ENCODE data around the gene LRRIQ1.

Gene LRRIQ1

DNA sequence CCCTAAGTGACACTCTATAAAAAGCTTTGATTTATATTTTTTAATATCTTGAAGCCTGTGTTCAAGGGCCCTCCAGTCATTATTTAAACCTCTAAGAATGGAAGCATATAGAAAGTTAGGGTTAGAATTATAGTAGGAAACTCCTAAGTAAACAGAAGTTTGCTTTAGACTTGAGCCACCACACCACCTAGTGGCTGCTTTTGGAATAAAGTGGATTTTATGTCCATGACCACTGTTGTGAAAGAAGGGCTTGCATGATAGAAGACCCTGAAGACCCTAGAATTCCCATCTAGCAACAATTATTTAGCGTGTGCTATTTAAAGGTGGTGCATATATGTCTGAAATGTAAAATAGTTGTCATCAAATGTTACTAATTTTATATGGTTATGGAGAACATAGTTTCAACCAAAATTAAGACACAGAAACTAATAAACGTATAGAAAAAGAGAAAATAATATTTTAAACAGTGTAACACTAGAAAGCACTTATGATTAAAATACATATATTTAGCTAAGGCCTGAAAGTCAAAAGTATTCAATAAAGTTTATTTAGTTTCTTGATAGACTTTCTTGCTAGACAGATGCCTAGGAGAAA is 21.3 kb downstream of the LRRIQ1 start:
- no peak for DNase-seq (ENCODE audit: low read depth in 2 of 2)

DNA sequence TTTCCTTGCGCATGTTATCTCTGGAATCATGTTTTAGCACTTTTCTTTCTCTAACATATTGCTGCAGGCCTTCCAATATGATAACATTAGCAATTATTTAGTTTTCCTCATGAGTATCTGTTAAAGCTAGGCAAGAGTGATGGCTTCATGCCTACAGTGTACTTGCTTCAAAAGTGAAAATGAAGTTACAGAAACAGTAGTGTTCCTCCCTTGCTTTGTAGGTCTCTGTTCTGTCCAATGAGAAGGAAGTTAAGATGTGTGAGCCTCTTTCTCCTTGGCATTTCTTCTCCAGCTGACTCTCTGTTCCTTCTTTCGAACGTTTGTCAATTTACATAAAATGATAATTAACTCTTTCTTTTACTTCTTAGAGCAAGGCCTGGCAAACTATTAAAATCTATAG is 22.2 kb downstream of the LRRIQ1 start:
- no peak for DNase-seq (ENCODE audit: low read depth in 2 of 2)

DNA sequence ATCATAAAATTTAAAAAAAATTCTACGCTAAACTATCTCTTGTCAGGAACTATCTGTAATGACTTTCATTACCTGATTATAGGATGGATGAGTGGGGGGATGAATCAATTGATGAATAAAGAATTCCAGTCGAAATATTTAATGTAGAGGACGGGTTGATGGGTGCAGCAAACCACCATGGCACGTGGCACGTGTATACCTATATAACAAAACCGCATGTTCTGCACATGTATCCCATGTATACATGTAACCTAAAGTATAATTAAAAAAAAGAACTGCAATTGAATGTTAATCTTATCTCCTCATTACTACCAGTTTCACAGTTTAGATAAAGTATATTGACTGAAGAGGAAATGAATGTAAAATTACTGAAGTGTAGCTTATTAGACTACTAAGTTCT is 23.4 kb downstream of the LRRIQ1 start:
- no peak for DNase-seq (ENCODE audit: low read depth in 2 of 2)

DNA sequence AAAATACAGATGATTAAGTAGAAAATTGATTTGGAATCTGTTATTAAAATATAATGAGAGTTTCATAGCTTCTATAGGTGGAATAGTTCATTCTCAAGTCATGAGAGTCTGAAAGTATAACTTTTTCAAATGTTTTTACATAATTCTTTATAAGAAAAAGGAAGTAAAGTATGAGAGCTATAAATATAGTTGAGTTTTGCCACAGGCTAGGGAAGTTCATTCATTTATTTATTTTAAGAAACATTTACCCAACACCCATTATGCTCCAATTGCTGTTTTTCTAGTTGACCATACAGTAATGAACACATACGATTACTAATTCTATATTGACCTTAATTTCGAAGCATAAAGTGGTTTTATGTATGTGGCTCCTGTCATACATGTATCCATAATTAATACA is 24.8 kb downstream of the LRRIQ1 start:
- no peak for DNase-seq (ENCODE audit: low read depth in 2 of 2)

DNA sequence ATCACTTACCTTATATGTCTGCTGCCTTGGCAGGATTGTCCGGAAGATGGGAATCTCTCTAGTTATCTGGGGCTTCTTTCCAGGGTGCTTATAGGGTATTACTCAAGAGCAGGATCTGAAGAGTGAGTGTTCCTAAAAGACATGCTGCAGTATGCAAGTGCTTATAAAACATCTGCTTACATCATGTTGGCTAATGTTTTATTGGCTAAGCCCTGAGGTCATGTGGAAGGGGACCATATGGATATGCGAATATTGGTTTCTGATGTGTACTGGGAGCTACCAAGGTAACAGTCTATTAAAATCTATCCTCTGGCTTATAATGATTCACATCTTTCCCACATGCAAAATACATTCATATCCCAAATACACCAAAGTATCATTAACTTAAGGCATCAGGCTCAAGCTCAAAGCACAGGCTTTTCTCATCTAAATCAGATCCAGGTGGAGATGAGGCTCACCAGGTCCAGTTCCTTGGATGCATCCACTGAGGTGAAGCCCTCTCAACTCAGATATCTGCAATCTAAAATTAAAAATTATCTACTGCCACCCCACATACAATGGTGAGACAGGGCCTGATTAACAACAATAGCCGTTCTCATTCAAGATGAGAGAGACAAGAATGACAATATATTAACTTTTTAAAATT is 29.8 kb downstream of the LRRIQ1 start:
- DNase-seq (ENCODE audit: low read depth in 2 of 2): no peak

DNA sequence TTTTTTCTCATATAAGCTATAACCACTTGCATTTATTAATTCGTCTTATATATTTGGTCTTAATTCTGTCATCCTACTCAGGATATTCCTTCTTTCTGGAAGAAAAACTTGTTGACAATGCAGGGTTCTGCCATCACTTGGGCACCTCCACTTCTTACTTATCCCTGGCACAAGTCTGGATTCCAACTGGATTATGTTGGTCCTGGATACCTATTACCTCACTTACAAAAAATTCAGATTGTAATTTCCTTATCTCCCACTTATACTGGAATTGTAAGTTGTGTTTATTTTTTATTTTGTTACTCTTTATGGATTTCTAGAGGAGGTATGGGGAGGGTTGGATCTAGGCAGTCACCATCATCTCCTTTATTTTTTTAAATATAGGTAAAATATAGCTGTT is 36.7 kb downstream of the LRRIQ1 start:
- DNase-seq (ENCODE audit: low read depth in 2 of 2): no peak

DNA sequence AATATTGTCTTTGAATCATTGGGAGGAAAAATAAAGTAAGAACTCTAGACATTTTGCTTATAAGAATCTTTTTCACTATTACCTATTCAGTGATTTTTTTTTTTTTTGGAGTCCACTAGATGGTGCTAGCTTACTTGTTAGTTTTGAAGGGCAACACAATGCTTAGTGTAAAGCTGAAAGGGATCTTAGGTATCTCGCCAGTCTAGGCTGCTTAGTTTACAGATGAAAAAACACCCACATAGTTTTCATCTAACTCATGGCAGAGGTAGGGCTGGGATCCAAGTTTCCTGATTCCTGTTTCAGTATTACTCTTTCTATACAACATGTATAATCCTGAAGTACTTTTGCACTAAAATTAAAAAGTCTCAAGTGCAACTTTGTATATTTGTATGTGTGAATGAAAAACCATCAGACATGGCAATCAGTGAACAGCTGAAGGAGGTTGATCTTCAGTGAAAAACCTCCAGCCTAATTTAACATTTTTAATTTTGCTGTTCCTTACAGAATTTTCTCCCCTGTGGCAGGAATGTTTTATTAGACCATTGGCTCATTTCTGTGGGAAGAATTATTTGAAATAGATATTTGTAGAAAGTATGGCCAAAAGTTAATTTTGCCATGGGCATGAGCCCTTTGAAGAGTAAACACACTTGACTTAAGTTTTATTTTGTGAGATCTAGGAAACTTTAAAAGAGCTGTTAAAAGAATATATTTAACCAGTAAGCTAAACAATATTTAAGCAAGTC is 40.7 kb downstream of the LRRIQ1 start:
- DNase-seq (ENCODE audit: low read depth in 2 of 2): no peak

DNA sequence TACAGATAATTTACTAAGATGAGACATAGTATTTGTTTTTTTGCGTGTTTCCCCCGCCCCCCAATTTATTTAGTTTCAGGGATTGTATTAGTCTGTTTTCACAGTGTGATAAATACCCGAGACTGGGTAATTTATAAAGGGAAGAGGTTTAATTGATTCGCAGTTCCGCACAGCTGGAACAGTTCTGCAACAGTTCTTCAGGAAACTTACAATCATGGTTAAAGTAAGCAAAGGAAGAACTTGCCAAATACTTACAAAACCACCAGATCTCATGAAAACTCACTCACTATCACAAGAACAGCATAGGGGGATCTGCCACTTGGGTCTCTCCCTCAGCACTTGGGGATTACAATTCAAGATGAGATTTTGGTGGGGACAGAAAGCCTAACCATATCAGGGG is 48.9 kb downstream of the LRRIQ1 start:
- no peak for DNase-seq (ENCODE audit: low read depth in 2 of 2)

DNA sequence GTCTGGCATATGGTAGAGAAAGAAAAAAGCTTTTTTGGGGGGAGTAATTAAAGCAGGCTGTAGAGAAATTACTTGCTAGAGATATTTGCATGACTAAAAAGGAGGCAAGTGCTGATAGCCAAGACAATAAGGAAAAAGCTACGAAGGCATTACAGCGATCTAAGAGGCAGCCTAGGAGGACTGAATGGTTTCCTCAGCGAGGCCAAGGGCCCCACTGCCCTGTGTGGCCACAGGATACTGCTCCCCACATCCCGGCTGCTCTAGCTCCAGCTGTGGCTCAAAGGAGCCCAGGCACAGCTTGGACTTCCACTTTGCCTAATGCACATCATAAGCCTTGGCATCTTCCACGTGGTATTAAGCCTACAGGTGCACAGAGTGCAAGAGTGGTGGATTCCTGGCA is 53.6 kb downstream of the LRRIQ1 start:
- DNase-seq (ENCODE audit: low read depth in 2 of 2): no peak

DNA sequence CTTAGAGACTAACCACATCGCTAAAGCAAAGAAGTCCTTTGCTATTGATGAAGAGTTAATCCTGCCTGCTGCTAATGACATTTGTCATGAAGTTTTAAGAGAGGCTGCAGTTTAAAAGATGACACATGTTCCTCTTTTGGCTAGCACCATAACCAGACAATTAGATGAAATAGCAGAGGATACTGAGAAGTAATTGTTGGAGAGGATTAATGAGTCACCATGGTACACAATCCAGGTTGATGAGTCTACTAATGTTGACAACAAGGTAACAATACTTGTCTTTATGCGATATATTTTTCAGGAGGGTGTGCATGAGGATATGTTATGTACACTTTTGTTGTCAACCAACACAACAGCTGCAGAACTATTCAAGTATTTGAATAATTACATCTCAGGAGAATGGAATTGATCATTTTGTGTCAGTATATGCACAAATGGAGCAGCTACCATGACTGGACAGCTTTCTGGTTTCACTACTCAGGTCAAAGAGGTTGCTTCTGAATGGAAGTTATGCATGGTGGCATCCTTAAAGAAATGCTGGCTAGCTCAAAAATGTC is 56.7 kb downstream of the LRRIQ1 start:
- DNase-seq (ENCODE audit: low read depth in 2 of 2): no peak

DNA sequence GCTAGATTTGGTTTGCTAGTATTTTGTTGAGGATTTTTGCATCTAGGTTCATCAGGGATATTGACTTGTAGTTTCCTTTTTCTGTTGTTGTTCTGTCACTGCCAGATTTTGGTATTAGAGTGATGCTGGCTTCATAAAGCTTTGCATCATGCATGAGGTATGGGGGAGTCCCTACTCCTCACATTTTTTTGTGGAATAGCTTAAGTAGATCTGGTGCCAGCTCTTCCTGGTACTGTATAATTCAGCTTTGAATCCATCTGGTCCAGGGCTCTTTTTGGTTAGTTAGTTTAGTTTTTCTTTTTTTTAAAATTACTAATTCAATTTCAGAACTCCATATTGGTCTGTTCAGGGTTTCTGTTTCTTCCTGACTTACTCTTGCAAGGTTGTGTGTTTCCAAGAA is 59.4 kb downstream of the LRRIQ1 start:
- no peak for DNase-seq (ENCODE audit: low read depth in 2 of 2)

DNA sequence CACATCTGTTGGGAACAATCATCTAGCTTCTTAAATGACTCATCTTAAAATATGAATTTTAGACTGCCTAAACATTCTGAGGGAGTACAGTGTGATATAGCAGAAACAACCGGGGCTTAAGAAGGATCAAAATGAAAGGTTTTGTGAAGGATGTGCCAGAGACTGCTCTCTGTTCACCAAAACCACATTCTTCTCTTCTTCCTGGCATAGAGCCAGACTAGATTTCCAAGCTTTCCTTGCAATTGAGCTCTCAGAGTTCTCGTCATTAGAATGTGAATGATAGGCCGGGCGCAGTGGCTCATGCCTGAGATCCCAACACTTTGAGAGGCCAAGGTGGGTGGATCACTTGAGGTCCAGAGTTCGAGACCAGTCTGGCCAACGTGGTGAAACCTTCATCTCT is 94.5 kb downstream of the LRRIQ1 start:
- DNase-seq (ENCODE audit: low read depth in 2 of 2): no peak

DNA sequence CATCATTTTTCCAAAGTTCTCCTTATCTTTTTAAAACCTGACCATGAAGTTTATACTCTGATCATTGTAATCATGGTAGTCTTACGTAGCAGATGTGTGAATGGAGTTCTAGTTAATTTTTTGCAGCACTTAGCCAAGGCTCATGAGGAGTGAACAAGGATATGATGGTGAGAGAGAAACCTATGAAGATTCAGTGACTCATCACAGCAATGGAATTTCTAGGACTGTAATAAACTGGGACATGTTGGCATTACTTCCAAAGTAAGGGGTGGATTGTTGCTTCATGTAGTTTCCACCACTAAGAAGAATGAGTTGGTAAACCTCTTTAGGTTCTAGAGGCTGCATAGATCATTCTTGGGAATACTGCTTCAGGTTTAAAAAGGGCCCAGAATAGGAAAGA is 102.7 kb downstream of the LRRIQ1 start:
- DNase-seq (ENCODE audit: low read depth in 2 of 2): no peak

DNA sequence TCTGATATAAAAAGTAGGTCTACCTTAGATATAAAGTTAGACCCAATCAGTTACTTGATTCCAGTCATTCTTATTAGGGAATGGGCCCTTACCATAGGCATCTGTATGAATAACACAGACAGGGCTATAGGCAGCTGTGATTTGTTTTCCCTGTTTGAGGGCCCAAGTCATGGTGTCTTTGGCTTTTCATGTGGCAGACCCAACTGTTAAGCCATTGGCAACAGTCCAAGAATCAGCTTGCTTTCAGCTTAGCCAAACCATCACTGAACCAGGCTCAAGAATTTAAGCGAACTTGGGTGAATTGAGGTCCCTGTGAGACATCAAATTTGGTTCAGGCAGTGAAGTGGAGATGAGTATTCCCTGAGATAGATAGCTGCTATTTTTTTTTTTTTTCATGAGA is 111.2 kb downstream of the LRRIQ1 start:
- DNase-seq (ENCODE audit: low read depth in 2 of 2): no peak

DNA sequence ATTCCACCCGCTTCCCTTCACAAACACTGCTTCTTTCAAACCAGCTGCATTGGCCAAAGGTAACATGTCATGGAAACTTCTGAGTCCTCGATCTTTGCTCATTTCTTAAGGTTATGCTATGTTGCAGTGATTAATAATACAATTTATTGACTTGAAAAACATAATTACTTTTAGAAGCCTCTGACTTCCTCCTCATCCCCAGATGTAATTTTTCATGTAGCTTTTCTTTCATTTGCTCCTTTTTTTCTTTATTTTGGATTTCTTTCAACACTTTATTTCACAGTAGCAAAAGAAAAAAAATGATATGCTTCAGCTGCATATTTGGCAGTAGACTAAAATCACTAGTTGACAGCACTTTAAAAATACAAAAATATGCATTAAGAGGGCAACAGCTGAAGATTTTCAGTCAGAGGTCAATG is 116.2 kb downstream of the LRRIQ1 start:
- no peak for DNase-seq (ENCODE audit: low read depth in 2 of 2)

DNA sequence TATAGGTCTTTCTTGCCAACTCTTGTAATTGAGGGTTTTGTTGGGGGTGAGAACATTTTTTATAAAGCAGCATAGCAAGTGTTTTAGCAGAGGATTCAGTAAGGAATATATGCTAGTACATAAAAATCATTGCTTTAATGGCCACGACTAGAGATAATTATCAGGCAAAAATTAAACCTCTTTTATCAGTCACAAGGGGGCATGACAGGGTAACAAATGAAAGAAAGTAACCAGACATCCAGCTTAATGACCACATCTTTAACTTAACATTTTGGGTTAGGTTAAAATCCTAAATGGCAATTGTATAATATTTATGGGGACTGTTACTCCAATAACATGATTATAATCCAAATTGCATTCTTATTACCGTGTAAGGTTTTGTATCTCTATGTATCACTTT is 119.6 kb downstream of the LRRIQ1 start:
- no peak for DNase-seq (ENCODE audit: low read depth in 2 of 2)

DNA sequence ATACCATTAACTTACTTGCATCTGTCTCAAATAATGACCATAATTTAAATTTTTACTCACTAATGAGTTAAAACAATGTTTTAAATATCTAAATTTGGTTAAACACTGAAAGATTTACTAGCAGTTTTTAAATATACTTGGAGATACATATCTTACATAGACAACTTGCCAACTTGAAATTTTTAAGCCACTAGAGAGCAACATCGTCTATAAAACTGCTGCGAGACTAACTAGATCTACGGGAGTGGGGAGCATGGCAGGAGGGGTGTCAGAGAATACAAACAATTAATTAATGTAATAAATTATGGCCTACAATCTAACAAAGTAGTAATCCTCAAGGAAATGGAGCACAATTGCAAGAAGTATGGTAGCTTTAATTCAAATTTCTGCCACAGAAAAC is 120.4 kb downstream of the LRRIQ1 start:
- DNase-seq (ENCODE audit: low read depth in 2 of 2): no peak

DNA sequence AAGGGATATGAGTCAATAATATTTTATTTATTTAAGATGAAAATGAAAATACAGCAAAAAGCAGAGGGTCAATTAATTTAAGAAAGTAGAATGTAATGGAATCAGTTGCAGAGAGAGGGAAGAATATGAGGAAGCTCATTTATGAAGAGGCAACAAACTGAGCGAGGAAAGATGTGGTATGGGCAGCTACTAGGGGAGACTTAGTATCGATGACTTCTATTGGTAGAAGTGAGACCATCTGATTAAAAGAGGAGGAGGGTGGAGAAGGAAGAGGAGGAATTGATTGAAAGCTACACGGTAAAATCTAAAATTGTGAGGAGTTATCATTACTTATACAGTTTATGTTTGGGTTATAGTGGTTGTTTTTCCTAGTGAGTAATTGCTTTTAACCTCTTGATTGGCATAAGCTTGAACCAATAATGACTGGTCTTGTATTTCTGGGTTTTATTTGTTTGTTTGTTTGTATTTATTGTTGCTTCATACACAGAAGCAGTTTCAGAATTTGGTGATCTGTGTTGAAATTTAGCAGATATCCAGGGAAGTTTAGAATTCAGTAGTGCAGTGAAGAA is 121.0 kb downstream of the LRRIQ1 start:
- no peak for DNase-seq (ENCODE audit: low read depth in 2 of 2)

DNA sequence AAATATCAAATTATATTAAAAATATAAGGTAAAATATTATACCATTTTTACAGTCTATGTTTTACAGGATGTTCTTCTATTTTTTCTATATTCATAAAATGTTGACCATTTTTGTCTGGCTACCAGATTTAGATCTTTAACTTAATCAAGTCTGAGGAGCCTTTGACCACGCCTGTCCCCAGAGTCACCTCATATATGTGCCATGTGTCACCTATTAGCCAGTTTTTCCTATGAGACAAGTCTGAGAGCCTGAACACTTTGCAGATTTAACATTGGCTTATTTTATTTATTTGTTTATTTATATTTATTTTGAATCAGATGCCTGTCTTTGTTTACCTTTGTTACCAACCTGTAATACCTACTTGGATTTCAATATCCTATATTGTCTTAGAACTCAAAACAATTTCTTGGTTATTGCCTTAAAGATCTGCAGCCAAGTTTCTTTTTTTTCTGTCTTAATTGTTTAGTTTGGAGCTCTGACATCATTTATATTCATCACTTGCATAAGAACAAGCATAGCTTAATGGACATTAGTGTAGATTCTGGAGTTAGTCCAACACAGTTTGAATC is 127.7 kb downstream of the LRRIQ1 start:
- no peak for DNase-seq (ENCODE audit: low read depth in 2 of 2)

DNA sequence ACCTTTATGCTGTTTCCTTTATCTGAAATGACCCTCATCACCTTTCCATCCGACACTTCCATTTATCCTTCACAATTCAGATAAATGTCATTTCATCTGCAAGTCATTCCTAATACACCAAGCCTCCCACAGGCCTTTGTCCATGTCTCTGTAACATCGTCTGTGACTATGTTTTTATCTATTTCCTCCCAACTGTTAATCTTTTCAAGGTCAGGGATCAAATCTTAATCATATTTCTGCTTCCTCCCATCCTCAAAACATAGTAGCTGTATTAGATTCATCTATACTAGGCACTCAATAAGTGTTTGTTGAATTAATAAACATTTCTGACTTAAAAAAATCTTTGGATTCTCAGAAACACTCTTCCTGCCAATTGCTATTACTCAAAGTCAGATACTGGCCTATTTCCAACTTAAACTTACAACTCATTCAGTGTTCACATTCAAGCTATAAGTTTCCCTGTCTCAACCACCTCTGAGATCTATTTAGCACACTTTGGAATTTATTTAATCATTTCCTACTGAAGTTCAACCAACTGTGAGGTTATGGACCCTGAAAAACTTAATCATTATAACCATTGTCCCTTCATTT is 143.6 kb downstream of the LRRIQ1 start:
- DNase-seq (ENCODE audit: low read depth in 2 of 2): no peak

DNA sequence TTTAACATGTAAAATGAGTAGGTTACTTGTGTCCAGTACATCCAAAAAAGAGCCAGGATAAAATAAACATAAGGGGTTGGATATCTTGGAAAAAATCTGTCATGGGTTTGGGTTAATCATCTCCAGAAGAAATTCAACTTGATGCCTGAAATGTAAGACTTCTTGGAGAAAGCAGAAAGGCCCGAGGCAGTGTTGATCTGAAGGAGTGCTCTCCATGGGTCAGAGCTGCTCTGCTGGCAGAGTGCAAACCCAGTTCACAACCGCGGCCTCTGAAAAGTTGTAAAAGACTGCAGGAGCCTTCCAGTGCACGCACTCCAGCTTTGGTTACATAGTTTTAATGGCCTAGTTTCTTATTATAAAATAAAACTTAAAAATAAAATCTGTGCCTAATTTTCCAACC is 146.5 kb downstream of the LRRIQ1 start:
- no peak for DNase-seq (ENCODE audit: low read depth in 2 of 2)

DNA sequence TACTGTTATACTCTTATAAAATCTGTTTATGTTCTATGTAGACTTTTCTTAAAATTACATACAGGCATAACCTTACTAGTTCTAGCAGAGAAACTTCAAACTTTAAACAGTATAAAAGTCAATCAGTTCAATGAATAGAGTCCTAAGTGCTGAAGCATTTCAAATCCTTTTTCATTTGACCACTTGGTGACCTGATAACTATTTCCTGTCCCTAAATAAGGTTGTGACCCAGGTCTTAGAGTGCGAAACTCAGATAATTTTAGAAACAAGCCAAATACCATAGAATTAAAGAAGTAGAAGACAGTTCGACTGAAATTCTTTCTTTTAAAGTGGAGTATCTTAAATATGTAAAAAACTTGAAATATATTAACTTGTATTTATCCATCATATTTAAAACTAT is 147.7 kb downstream of the LRRIQ1 start:
- DNase-seq (ENCODE audit: low read depth in 2 of 2): no peak

All from stimulated activated CD8-positive, alpha-beta memory T cell treated with anti-CD3 and anti-CD28 coated beads, Interleukin-2, amount 100 ng/mL, for 1 hour (primary cell).